Measurements from ENCODE around the gene DNM2. TPM values are rescaled to one million over a fixed set of nuclear protein-coding genes. Genes with fewer than 3 reads are reported as not detected.

DNM2 gene
- total and polyA plus RNA-seq, 9 of the 15 experiments (the other 6 are each of a cell fraction or from before 2014, with no cell fraction given) = 2.2 to 161 (median 72.6) TPM

- in situ Hi-C loops (cut with MboI) = no loop called here
- TF ChIP-seq BRF1 (IDR thresholded peaks at IDR 0.05; ENCODE audit: borderline replicate concordance, extremely low read depth, insufficient read length) = no peak
- no peak for TF ChIP-seq JUND (IDR thresholded peaks at IDR 0.05; ENCODE audit: borderline replicate concordance, low read depth, low read length)
- no peak for TF ChIP-seq JUND (tag; IDR thresholded peaks at IDR 0.05; ENCODE audit: borderline replicate concordance, low read depth, low read length)
- TF ChIP-seq TRIM25 (IDR thresholded peaks at IDR 0.05; ENCODE audit: borderline replicate concordance) = no peak
- TF ChIP-seq, protein P1, sequence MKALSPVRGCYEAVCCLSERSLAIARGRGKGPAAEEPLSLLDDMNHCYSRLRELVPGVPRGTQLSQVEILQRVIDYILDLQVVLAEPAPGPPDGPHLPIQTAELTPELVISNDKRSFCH (CRISPR knock-in tag; IDR thresholded peaks at IDR 0.05) = no peak
- TF ChIP-seq, protein P1 (tag; IDR thresholded peaks at IDR 0.05) = no peak
- no peak for TF ChIP-seq FOXK2 (conservative IDR thresholded peaks at IDR 0.05 in 1 of 2, IDR thresholded peaks at IDR 0.05 in 1 of 2; ENCODE audit: low read depth in 2 of 2)
- TF ChIP-seq NRF1 (conservative IDR thresholded peaks at IDR 0.05 in 1 of 2, IDR thresholded peaks at IDR 0.05 in 1 of 2) = no peak
- TF ChIP-seq ZNF561 (CRISPR knock-in tag; conservative IDR thresholded peaks at IDR 0.05) = no peak
- TF ChIP-seq FIP1L1 (IDR thresholded peaks at IDR 0.05; ENCODE audit: low read depth, low read length, poor library complexity, severe bottlenecking) = no peak
- no peak for TF ChIP-seq BRD9 (IDR thresholded peaks at IDR 0.05; ENCODE audit: low read depth, partially characterized antibody)
- TF ChIP-seq CEBPZ (IDR thresholded peaks at IDR 0.05; ENCODE audit: borderline replicate concordance, low read depth, low read length) = no peak
- TF ChIP-seq ZBTB12 (CRISPR knock-in tag; IDR thresholded peaks at IDR 0.05) = no peak
Measured at GRCh38 chr19:10797541-10798256, 79.8 kb downstream of the DNM2 start.

More at GRCh38 chr19:10797541-10798256, 79.8 kb downstream of the DNM2 start:
- WGBS (ENCODE audit: insufficient coverage, low coverage, missing lambda C conversion rate) = 94% methylated on average over 19 of the region's 19 CpGs
- H3K36me3 ChIP-seq (ENCODE audit: control insufficient read depth, insufficient read depth, low read length) = peaks cover 87% of the 10 kb centered on the region
- CTCF ChIA-PET (ENCODE audit: low intra/inter-chr PET ratio) = no interaction called here
- H3K4me3 ChIP-seq = no peak overlapping the region
- no peak overlapping the region for H2AFZ ChIP-seq (ENCODE audit: low read depth, low read length)
- no peaks in the 10 kb centered on the region for H3K9me3 ChIP-seq (replicated peaks; ENCODE audit: control insufficient read depth, insufficient read depth, low read depth, low read length)
- H3K27me3 ChIP-seq (ENCODE audit: control insufficient read depth in 2 of 2, insufficient read depth in 2 of 2, low read length in 2 of 2) = no peaks in the 10 kb centered on the region
- H3K9ac ChIP-seq (ENCODE audit: insufficient read depth in 1 of 2, low read depth in 2 of 2, low read length in 2 of 2) = no peak overlapping the region
- BruUV-seq (replicated peaks) = no TSS peak
- no peaks in the 10 kb centered on the region for H3K4me1 ChIP-seq (replicated peaks in 1 of 2; ENCODE audit: control insufficient read depth in 2 of 2, insufficient read depth in 2 of 2, low read length in 2 of 2)
- H4K20me1 ChIP-seq (replicated peaks; ENCODE audit: control insufficient read depth, insufficient read depth, low read length) = no peaks in the 10 kb centered on the region
- FAIRE-seq (no peak), DNase-seq (ENCODE audit: extremely low read depth in 1 of 4, low spot score in 3 of 4) (no peak), ATAC-seq (no peak)
- H3K9me1 ChIP-seq (ENCODE audit: control insufficient read depth, insufficient read depth, low read length) = no peaks in the 10 kb centered on the region
- no peaks in the 10 kb centered on the region for H3K79me2 ChIP-seq (ENCODE audit: control insufficient read depth, insufficient read depth, low read length)
- H3K27ac ChIP-seq (ENCODE audit: extremely low read depth, low read depth, low read length) = no peak overlapping the region
- intact Hi-C loops (cut with micrococcal nuclease) = no loop called here
- H3K4me2 ChIP-seq (ENCODE audit: insufficient read depth, low read length) = no peak overlapping the region
- POLR2A ChIA-PET = no interaction called here
